ENCODE measurements around the gene MRPL48. TPM values are rescaled to one million over a fixed set of nuclear protein-coding genes. Genes with fewer than 3 reads are reported as not detected.
A peak's percentile ranks its signal among the peaks of the same experiment; 100 is the strongest.

MRPL48 gene
- total and polyA plus RNA-seq, 4 experiments from 2014 or later = 24.9 to 85.1 (median 51.1) TPM

DNA sequence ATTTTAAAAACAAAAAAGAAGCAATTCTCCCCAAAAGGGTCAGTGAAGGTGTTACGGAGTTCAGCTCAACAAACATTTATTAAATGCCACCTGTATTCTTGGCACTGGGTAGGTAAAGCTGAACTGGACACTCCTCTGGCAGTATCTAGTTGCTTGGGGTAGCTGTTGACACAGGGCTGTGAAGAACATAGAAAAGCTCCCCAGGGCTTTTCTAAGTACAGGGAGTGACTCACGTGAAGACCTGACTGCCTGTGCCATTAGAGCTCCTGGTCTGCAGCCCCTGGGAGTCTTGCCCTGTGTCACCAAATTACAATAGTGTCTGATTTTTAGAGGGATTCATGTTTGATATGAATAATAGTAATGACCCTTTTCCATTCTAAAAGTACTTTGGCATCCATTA, 45.4 kb downstream of the MRPL48 start:
- POLR2A ChIA-PET (ENCODE audit: partially characterized antibody) = no interaction called here
- Histone ChIP-seq H3K27me3 (ENCODE audit: insufficient read depth, low read length) (no peaks in the 10 kb centered on the region), H3K27ac (ENCODE audit: low read depth, low read length) (no peak overlapping the region), H3K36me3 (ENCODE audit: insufficient read depth, low read length) (peaks cover 4% of the 10 kb centered on the region), H3K4me3 (ENCODE audit: low read length in 2 of 2) (no peak overlapping the region), H3K9me3 (ENCODE audit: control insufficient read depth in 1 of 2, low read length in 2 of 2) (no peaks in the 10 kb centered on the region), H3K4me1 (ENCODE audit: insufficient read depth, low read length) (no peaks in the 10 kb centered on the region)
- CTCF ChIA-PET (ENCODE audit: partially characterized antibody) = interaction anchor here (0.6 kb wide), 1 partner anchor 32 kb away, joined by 3 read pairs; no protein-coding TSS in a partner anchor
- no peaks in the 10 kb centered on the region for H3K9me3 Mint-ChIP-seq
- no peak for DNase-seq
- intact Hi-C loops (cut with micrococcal nuclease) = no loop called here
- H3K27ac Mint-ChIP-seq = no peak overlapping the region
- H3K4me1 Mint-ChIP-seq = no peaks in the 10 kb centered on the region
- H3K27me3 Mint-ChIP-seq = no peaks in the 10 kb centered on the region
- H3K36me3 Mint-ChIP-seq = peaks cover 34 to 44% of the 10 kb centered on the region in 2 donors
- H3K4me3 Mint-ChIP-seq = no peak overlapping the region

DNA sequence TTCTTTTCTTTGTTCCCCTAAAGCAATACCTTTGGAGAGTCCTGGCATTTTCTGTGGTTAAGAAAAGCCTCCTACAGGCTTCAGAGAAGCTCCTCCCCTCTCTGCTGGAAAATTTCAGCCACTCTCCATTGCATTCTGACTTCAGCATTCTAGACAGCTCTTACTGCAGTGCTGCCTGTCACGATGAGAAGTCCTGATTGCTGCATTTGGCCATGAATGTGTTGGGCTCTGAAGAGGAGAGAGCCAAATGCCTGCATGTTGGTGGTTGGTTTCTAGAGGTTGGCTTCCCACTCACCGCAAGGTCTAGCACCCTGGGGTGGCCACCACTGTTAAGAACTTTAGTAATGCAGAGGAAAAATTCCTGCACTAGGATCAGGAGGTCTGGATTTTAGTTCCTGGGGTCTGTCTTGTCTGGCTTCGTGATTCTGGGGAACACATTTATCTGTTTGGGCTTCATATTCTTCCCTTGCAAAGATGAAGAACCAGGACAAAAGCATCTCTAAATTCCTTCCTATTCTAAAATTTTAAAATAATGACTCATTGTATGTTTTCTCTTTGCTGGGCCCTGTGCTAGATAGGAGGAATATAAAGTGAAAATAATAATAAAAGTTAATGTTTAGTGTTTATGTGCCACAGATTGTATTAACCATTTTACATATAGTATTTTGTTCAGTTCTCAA, 50.9 kb downstream of the MRPL48 start:
- no peaks in the 10 kb centered on the region for H3K9me3 Mint-ChIP-seq
- no peak overlapping the region for H3K4me3 ChIP-seq (ENCODE audit: low read length in 2 of 2)
- H3K27me3 ChIP-seq (ENCODE audit: insufficient read depth, low read length) = no peaks in the 10 kb centered on the region
- DNase-seq = no peak
- H3K4me3 Mint-ChIP-seq = no peak overlapping the region
- H3K4me1 ChIP-seq (ENCODE audit: insufficient read depth, low read length) = no peaks in the 10 kb centered on the region
- H3K4me1 Mint-ChIP-seq = peaks cover 0 to 5% (median 2%) of the 10 kb centered on the region in 4 donors
- H3K27me3 Mint-ChIP-seq = no peaks in the 10 kb centered on the region
- peak overlapping the region in 2 of 7 donors; percentile 24 to 69 for H3K27ac Mint-ChIP-seq
- no peaks in the 10 kb centered on the region for H3K36me3 ChIP-seq (ENCODE audit: insufficient read depth, low read length)
- peaks cover 23 to 30% of the 10 kb centered on the region in 2 donors for H3K36me3 Mint-ChIP-seq
- intact Hi-C loops (cut with micrococcal nuclease) = no loop called here
- ChIA-PET CTCF (ENCODE audit: partially characterized antibody) (no interaction called here), POLR2A (ENCODE audit: partially characterized antibody) (no interaction called here)
- no peaks in the 10 kb centered on the region for H3K9me3 ChIP-seq (ENCODE audit: control insufficient read depth in 1 of 2, low read length in 2 of 2)
- H3K27ac ChIP-seq (ENCODE audit: low read depth, low read length) = no peak overlapping the region

DNA sequence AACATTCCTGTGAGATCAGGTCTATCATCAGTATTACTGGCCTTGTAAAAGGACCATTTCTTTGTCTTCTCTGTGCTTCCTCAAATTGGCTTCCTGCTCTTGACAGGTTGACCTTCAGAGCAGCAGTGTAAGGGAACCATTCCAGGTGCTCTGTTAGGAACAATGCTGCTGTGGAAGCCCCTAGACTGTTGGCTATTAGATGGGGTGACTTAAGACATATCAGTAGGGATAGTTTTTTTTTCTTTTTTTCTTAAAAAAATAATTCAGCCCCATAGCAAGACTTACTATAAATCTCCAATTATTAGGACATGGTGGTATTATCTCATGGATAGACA, 51.4 kb downstream of the MRPL48 start:
- no peaks in the 10 kb centered on the region for H3K9me3 ChIP-seq (ENCODE audit: control insufficient read depth in 1 of 2, low read length in 2 of 2)
- no peaks in the 10 kb centered on the region for H3K36me3 ChIP-seq (ENCODE audit: insufficient read depth, low read length)
- POLR2A ChIA-PET (ENCODE audit: partially characterized antibody) = no interaction called here
- Mint-ChIP-seq H3K36me3 (peaks cover 23 to 30% of the 10 kb centered on the region in 2 donors), H3K4me3 (no peak overlapping the region), H3K4me1 (peaks cover 0 to 5% (median 2%) of the 10 kb centered on the region in 4 donors), H3K27ac (no peak overlapping the region), H3K9me3 (no peaks in the 10 kb centered on the region), H3K27me3 (no peaks in the 10 kb centered on the region)
- no peak overlapping the region for H3K4me3 ChIP-seq (ENCODE audit: low read length in 2 of 2)
- DNase-seq = no peak
- CTCF ChIA-PET (ENCODE audit: partially characterized antibody) = no interaction called here
- H3K27me3 ChIP-seq (ENCODE audit: insufficient read depth, low read length) = no peaks in the 10 kb centered on the region
- intact Hi-C loops (cut with micrococcal nuclease) = no loop called here
- no peaks in the 10 kb centered on the region for H3K4me1 ChIP-seq (ENCODE audit: insufficient read depth, low read length)
- H3K27ac ChIP-seq (ENCODE audit: low read depth, low read length) = no peak overlapping the region

DNA sequence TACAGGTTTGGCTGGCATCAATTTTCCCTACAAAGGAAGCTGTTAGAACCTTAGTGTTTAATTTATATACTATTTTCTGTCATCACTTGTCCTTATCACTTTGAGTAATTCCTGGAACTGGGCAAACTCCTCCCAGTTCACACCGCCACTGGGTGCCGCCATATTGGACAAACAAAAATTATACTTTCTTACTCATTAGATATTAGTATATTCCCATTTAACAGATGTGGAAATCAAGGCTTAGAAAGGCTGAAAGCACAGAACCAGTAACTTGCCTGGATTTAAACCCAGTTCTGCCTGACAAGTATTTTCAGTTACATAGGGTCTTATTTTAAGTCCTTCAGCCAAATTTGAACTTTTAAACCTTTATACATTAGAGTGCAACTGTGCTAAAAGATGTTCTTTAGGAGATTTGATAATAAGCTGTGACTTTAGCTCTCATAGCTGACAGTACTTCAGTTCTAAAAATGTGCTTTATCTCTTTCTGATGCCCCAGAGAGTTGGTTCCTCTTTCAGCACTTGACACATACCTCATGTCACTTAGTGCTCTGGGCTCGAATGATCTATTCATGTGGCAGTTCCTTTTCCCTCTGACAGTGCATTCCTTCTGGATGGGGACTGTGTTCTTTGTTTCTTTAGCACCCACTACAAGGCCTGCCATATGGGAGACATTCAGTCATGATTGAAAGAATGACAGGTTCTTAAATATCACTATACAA, 63.5 kb downstream of the MRPL48 start:
- Mint-ChIP-seq H3K9me3 (no peaks in the 10 kb centered on the region), H3K4me1 (no peaks in the 10 kb centered on the region), H3K27me3 (no peaks in the 10 kb centered on the region), H3K36me3 (peaks cover 15 to 46% of the 10 kb centered on the region in 2 donors), H3K4me3 (no peak overlapping the region), H3K27ac (no peak overlapping the region)
- Histone ChIP-seq H3K27me3 (ENCODE audit: insufficient read depth, low read length) (no peaks in the 10 kb centered on the region), H3K36me3 (ENCODE audit: insufficient read depth, low read length) (no peaks in the 10 kb centered on the region), H3K9me3 (ENCODE audit: control insufficient read depth in 1 of 2, low read length in 2 of 2) (no peaks in the 10 kb centered on the region), H3K27ac (ENCODE audit: low read depth, low read length) (no peak overlapping the region), H3K4me1 (ENCODE audit: insufficient read depth, low read length) (no peaks in the 10 kb centered on the region), H3K4me3 (ENCODE audit: low read length in 2 of 2) (no peak overlapping the region)
- POLR2A ChIA-PET (ENCODE audit: partially characterized antibody) = no interaction called here
- intact Hi-C loops (cut with micrococcal nuclease) = no loop called here
- DNase-seq = no peak
- CTCF ChIA-PET (ENCODE audit: partially characterized antibody) = no interaction called here

- DNase-seq = no peak
- H3K4me1 ChIP-seq (ENCODE audit: insufficient read depth, low read length) = no peaks in the 10 kb centered on the region
- H3K27ac ChIP-seq (ENCODE audit: low read depth, low read length) = no peak overlapping the region
- ChIA-PET CTCF (ENCODE audit: partially characterized antibody) (no interaction called here), POLR2A (ENCODE audit: partially characterized antibody) (no interaction called here)
- Mint-ChIP-seq H3K4me3 (no peak overlapping the region), H3K4me1 (no peaks in the 10 kb centered on the region), H3K27me3 (no peaks in the 10 kb centered on the region), H3K9me3 (no peaks in the 10 kb centered on the region), H3K36me3 (peaks cover 12 to 42% of the 10 kb centered on the region in 2 donors), H3K27ac (no peak overlapping the region)
- no peaks in the 10 kb centered on the region for H3K9me3 ChIP-seq (ENCODE audit: control insufficient read depth in 1 of 2, low read length in 2 of 2)
- H3K27me3 ChIP-seq (ENCODE audit: insufficient read depth, low read length) = no peaks in the 10 kb centered on the region
- intact Hi-C loops (cut with micrococcal nuclease) = no loop called here
- H3K36me3 ChIP-seq (ENCODE audit: insufficient read depth, low read length) = no peaks in the 10 kb centered on the region
- H3K4me3 ChIP-seq (ENCODE audit: low read length in 2 of 2) = no peak overlapping the region
Observed at GRCh38 chr11:73852049-73852448, 64.4 kb downstream of the MRPL48 start.

DNA sequence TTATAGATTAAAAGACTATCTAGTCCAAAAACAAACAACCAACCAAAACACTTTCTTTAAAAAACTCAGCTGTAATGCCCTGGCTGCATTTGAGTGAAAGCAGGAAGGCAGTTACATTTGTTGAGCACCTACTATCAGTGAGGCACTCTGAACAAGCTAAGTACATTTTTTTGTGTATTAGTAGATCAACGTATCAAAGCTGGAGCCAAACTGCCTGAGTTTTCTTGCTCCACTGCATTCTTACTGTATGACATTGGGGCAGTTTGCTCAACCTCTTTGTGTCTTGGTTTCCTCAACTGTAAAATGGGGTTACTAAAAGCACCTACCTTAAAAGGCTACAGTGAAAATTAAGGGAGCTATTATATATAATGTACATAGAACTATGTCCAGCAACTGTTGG, 67.0 kb downstream of the MRPL48 start:
- Histone ChIP-seq H3K4me1 (ENCODE audit: insufficient read depth, low read length) (no peaks in the 10 kb centered on the region), H3K27me3 (ENCODE audit: insufficient read depth, low read length) (no peaks in the 10 kb centered on the region), H3K27ac (ENCODE audit: low read depth, low read length) (no peak overlapping the region), H3K36me3 (ENCODE audit: insufficient read depth, low read length) (peaks cover 1% of the 10 kb centered on the region), H3K9me3 (ENCODE audit: control insufficient read depth in 1 of 2, low read length in 2 of 2) (no peaks in the 10 kb centered on the region), H3K4me3 (ENCODE audit: low read length in 2 of 2) (no peak overlapping the region)
- ChIA-PET POLR2A (ENCODE audit: partially characterized antibody) (no interaction called here), CTCF (ENCODE audit: partially characterized antibody) (no interaction called here)
- no peak overlapping the region for H3K4me3 Mint-ChIP-seq
- DNase-seq = no peak
- intact Hi-C loops (cut with micrococcal nuclease) = no loop called here
- no peak overlapping the region for H3K27ac Mint-ChIP-seq
- no peaks in the 10 kb centered on the region for H3K4me1 Mint-ChIP-seq
- no peaks in the 10 kb centered on the region for H3K9me3 Mint-ChIP-seq
- H3K27me3 Mint-ChIP-seq = no peaks in the 10 kb centered on the region
- H3K36me3 Mint-ChIP-seq = peaks cover 8 to 42% of the 10 kb centered on the region in 2 donors

GRCh38 chr11:73856031-73856567, 68.4 kb downstream of the MRPL48 start:
- no peaks in the 10 kb centered on the region for H3K27me3 ChIP-seq (ENCODE audit: insufficient read depth, low read length)
- Mint-ChIP-seq H3K27ac (no peak overlapping the region), H3K27me3 (no peaks in the 10 kb centered on the region)

More at GRCh38 chr11:73856031-73856567, 68.4 kb downstream of the MRPL48 start:
- no peak for DNase-seq
- no peak overlapping the region for H3K27ac ChIP-seq (ENCODE audit: low read depth, low read length)
- peaks cover 7% of the 10 kb centered on the region for H3K36me3 ChIP-seq (ENCODE audit: insufficient read depth, low read length)
- H3K4me3 ChIP-seq (ENCODE audit: low read length in 2 of 2) = no peak overlapping the region
- Mint-ChIP-seq H3K4me1 (no peaks in the 10 kb centered on the region), H3K36me3 (peaks cover 21 to 48% of the 10 kb centered on the region in 2 donors), H3K4me3 (no peak overlapping the region), H3K9me3 (no peaks in the 10 kb centered on the region)
- H3K4me1 ChIP-seq (ENCODE audit: insufficient read depth, low read length) = no peaks in the 10 kb centered on the region
- ChIA-PET POLR2A (ENCODE audit: partially characterized antibody) (no interaction called here), CTCF (ENCODE audit: partially characterized antibody) (no interaction called here)
- H3K9me3 ChIP-seq (ENCODE audit: control insufficient read depth in 1 of 2, low read length in 2 of 2) = no peaks in the 10 kb centered on the region
- intact Hi-C loops (cut with micrococcal nuclease) = no loop called here
